ELF-1 (cell line): ENCODE data around the gene TOMT.
"Not testable (repeated sequence)": the region's sequence is repeated elsewhere in the genome, so short reads cannot be mapped to it uniquely, and the experiment has no call there.

Experiments
- DNase-seq: peaks from one replicate; pipeline ENCODE4 v3.0.0-alpha.2; 2016; ENCODE audit warnings: low read depth, low spot score

Gene TOMT

GRCh38 chr11:72123117-72123653, 17.5 kb downstream of the TOMT start:
- no peak for DNase-seq

- no peak for DNase-seq
Measured at GRCh38 chr11:72124046-72124445, 18.3 kb downstream of the TOMT start.

GRCh38 chr11:72125956-72126355, 20.2 kb downstream of the TOMT start:
- no peak for DNase-seq

- no peak for DNase-seq
Measured at GRCh38 chr11:72127923-72128322, 22.2 kb downstream of the TOMT start.

GRCh38 chr11:72129381-72129780, 23.7 kb downstream of the TOMT start:
- DNase-seq: no peak

GRCh38 chr11:72132646-72133045, 26.9 kb downstream of the TOMT start:
- no peak for DNase-seq

GRCh38 chr11:72135473-72135872, 29.7 kb downstream of the TOMT start, which contains the start of gene FOLR3:
Gene FOLR3 (plus strand): TSS chr11:72135725. CDS start chr11:72135953, 228 bp downstream.
- not testable (repeated sequence) for DNase-seq

- DNase-seq: no peak
Measured at GRCh38 chr11:72135891-72136683, 30.4 kb downstream of the TOMT start.

- DNase-seq: no peak
Measured at GRCh38 chr11:72136684-72137262, 31.0 kb downstream of the TOMT start.

- no peak for DNase-seq
Measured at GRCh38 chr11:72138821-72139390, 33.2 kb downstream of the TOMT start.

GRCh38 chr11:72139500-72139899, 33.8 kb downstream of the TOMT start:
- no peak for DNase-seq

GRCh38 chr11:72140661-72141060, 34.9 kb downstream of the TOMT start:
- no peak for DNase-seq

- no peak for DNase-seq
Measured at GRCh38 chr11:72141066-72141465, 35.3 kb downstream of the TOMT start.

GRCh38 chr11:72142086-72142485, 36.4 kb downstream of the TOMT start:
- DNase-seq: not testable (repeated sequence)

GRCh38 chr11:72142543-72142942, 36.8 kb downstream of the TOMT start:
- DNase-seq: not testable (repeated sequence)

- DNase-seq: no peak
Measured at GRCh38 chr11:72144807-72145565, 39.3 kb downstream of the TOMT start.

- no peak for DNase-seq
Measured at GRCh38 chr11:72146625-72147024, 40.9 kb downstream of the TOMT start.

- no peak for DNase-seq
Measured at GRCh38 chr11:72150882-72151281, 45.2 kb downstream of the TOMT start.

- not testable (repeated sequence) for DNase-seq
Measured at GRCh38 chr11:72153874-72154273, 48.1 kb downstream of the TOMT start.

- no peak for DNase-seq
Measured at GRCh38 chr11:72154816-72155215, 49.1 kb downstream of the TOMT start.

GRCh38 chr11:72155751-72156150, 50.0 kb downstream of the TOMT start:
- DNase-seq: no peak

GRCh38 chr11:72157131-72157530, 51.4 kb downstream of the TOMT start:
- DNase-seq: no peak
